Colonic mucosa (tissue), 4 donors: ENCODE measurements around the gene UCP2. TPM values are rescaled to one million over a fixed set of nuclear protein-coding genes. Genes with fewer than 3 reads are reported as not detected.

Experiments
- DNase-seq: peaks from one replicate; pipeline ENCODE4 v3.0.0-alpha.2; 2020
- H3K27ac ChIP-seq: fragments of 200-600 bp; one replicate; pipeline ENCODE4 v1.8.0; 2021
- H3K27me3 ChIP-seq: fragments of 200-600 bp; one replicate; pipeline ENCODE4 v1.8.0; 2021
- H3K36me3 ChIP-seq: fragments of 200-600 bp; one replicate; pipeline ENCODE4 v1.8.0; 2021
- H3K4me1 ChIP-seq: fragments of 200-600 bp; one replicate; pipeline ENCODE4 v1.8.0; 2021; ENCODE audit warnings: mild to moderate bottlenecking
- H3K4me3 ChIP-seq: fragments of 200-600 bp; one replicate; pipeline ENCODE4 v1.8.0; 2021
- H3K9ac ChIP-seq, 2 donors: one replicate each; pipeline ENCODE4 v1.7.0; 2013; ENCODE audit warnings: control low read depth in 2 of 2, low read depth in 2 of 2, low read length in 2 of 2
- H3K9me3 ChIP-seq: fragments of 200-600 bp; one replicate; pipeline ENCODE4 v1.8.0; 2021
- CTCF ChIP-seq: fragments of 200-600 bp; IDR thresholded peaks from one replicate; pipeline ENCODE4 v1.8.0; 2022; ENCODE audit warnings: antibody characterized with exemption, mild to moderate bottlenecking
- intact Hi-C: fragments of 100-400 bp; cut with DNase I; formaldehyde crosslinking; loops from one replicate; pipeline ENCODE4 v1.14.1; 2022
- total RNA-seq, 2 donors: library from RNA; stranded (reverse); fragmentation: NEBNext Ultra II Directional in 1 of 2; extraction: Animal tissue kit (Norgen Biotek cat#: 25700) in 1 of 2; gene quantifications; one replicate each; pipeline ENCODE4 v1.2.1, GENCODE V29; 2021
- donor health status: healthy.
- donor health status: DM: no; HTN: no; CAD: no.
- donor health status: DM: no; HTN: no; CAD: no.

The UCP2 gene
- total RNA-seq, 2 donors from 2014 or later, result 43.0 to 64.0 TPM

GRCh38 chr11:74008373-74009229 is 26.0 kb upstream of the UCP2 start, which contains the start of gene UCP3:
Gene UCP3 (minus strand): TSS chr11:74009085. CDS start chr11:74007042, 2,043 bp downstream.
- Histone ChIP-seq H3K4me3 (no peak within 1 kb of the TSS), H3K27me3 (no peaks in the 10 kb centered on the region), H3K4me1 (no peaks in the 10 kb centered on the region), H3K9ac (no peak within 1 kb of the TSS), H3K27ac (no peak within 1 kb of the TSS), H3K9me3 (no peaks in the 10 kb centered on the region), H3K36me3 (no peaks in the 10 kb centered on the region)
- DNase-seq, result no peak
- intact Hi-C loops, result no loop called here
- no peak for TF ChIP-seq CTCF

- Histone ChIP-seq H3K27ac (no peak overlapping the region), H3K36me3 (no peaks in the 10 kb centered on the region), H3K4me3 (no peak overlapping the region), H3K9ac (no peak overlapping the region), H3K4me1 (no peaks in the 10 kb centered on the region), H3K27me3 (no peaks in the 10 kb centered on the region), H3K9me3 (no peaks in the 10 kb centered on the region)
- intact Hi-C loops, result no loop called here
- no peak for TF ChIP-seq CTCF
- DNase-seq, result no peak
Observed at GRCh38 chr11:74007691-74008372, 25.2 kb upstream of the UCP2 start.

- no peak overlapping the region for H3K27ac ChIP-seq
- TF ChIP-seq CTCF, result no peak
- H3K9me3 ChIP-seq, result no peaks in the 10 kb centered on the region
- H3K36me3 ChIP-seq, result no peaks in the 10 kb centered on the region
- intact Hi-C loops, result no loop called here
- DNase-seq, result no peak
- no peaks in the 10 kb centered on the region for H3K4me1 ChIP-seq
- no peak overlapping the region for H3K9ac ChIP-seq
- H3K4me3 ChIP-seq, result no peak overlapping the region
- H3K27me3 ChIP-seq, result no peaks in the 10 kb centered on the region
Observed at GRCh38 chr11:74006743-74007304, 24.2 kb upstream of the UCP2 start.

- Histone ChIP-seq H3K27ac (no peak overlapping the region), H3K4me3 (no peak overlapping the region), H3K9ac (no peak overlapping the region), H3K4me1 (no peaks in the 10 kb centered on the region), H3K36me3 (no peaks in the 10 kb centered on the region), H3K27me3 (no peaks in the 10 kb centered on the region), H3K9me3 (no peaks in the 10 kb centered on the region)
- DNase-seq, result no peak
- intact Hi-C loops, result no loop called here
- TF ChIP-seq CTCF, result no peak
Observed at GRCh38 chr11:74005721-74006517, 23.3 kb upstream of the UCP2 start.
